K562 (cell line): ENCODE measurements around the gene CYB5R3.

Experiments used
- ATF1 ChIP-seq, 2 experiments: fragments of 450-650 bp in 1 of 2; IDR thresholded peaks; 2 replicates each; pipeline ENCODE4 v1.6.1; 2016; ENCODE audit warnings: missing compliant biosample characterization in 1 of 2, missing genetic modification characterization in 1 of 2
- ETS1 ChIP-seq: conservative IDR thresholded peaks from 2 replicates; pipeline ENCODE4 v1.6.1; 2011; ENCODE audit warnings: low read depth, mild to moderate bottlenecking, low read length; ENCODE audit not compliant: control insufficient read depth
- KLF13 ChIP-seq: fragments of 450-650 bp; IDR thresholded peaks from 2 replicates; pipeline ENCODE4 v1.6.1; 2016; ENCODE audit warnings: missing genetic modification characterization, low read depth, mild to moderate bottlenecking, missing compliant biosample characterization, moderate library complexity, borderline replicate concordance
- POLR2A ChIP-seq: fragments of 450-650 bp; conservative IDR thresholded peaks from 2 replicates; pipeline ENCODE4 v1.6.1; 2016
- PURB ChIP-seq: sonication (generic); formaldehyde crosslinking; IDR thresholded peaks from 2 replicates; pipeline ENCODE4 v1.9.0; 2021; ENCODE audit warnings: low read depth, mild to moderate bottlenecking, missing genetic modification reagents
- RBBP5 ChIP-seq: fragments of 200-600 bp; sonication (generic); IDR thresholded peaks from 2 replicates; pipeline ENCODE4 v1.6.1; 2012; ENCODE audit warnings: borderline replicate concordance, mild to moderate bottlenecking, low read length, control low read depth, inconsistent platforms; ENCODE audit not compliant: insufficient read depth, poor library complexity, severe bottlenecking
- RBM25 ChIP-seq: fragments of 200-400 bp; formaldehyde crosslinking; IDR thresholded peaks from 2 replicates; pipeline ENCODE4 v1.6.1; 2018; ENCODE audit warnings: low read length, low read depth, moderate library complexity; ENCODE audit not compliant: severe bottlenecking
- RNF2 ChIP-seq: sonication (generic); IDR thresholded peaks from 2 replicates; pipeline ENCODE4 v1.6.1; 2016
- SP1 ChIP-seq: sonication (generic); formaldehyde crosslinking; IDR thresholded peaks from 2 replicates; pipeline ENCODE4 v1.8.1; 2022; ENCODE audit warnings: mild to moderate bottlenecking, missing genetic modification reagents
- TAF1 ChIP-seq: IDR thresholded peaks from 2 replicates; pipeline ENCODE4 v1.6.1; 2011; ENCODE audit warnings: mild to moderate bottlenecking, low read length, moderate library complexity; ENCODE audit not compliant: insufficient read depth, control insufficient read depth, severe bottlenecking; ENCODE audit errors: extremely low read depth
- TAF15 ChIP-seq: fragments of 200-400 bp; formaldehyde crosslinking; IDR thresholded peaks from 2 replicates; pipeline ENCODE4 v1.6.1; 2017; ENCODE audit warnings: mild to moderate bottlenecking, low read depth, low read length, moderate library complexity
- ZBTB40 ChIP-seq, 2 experiments: fragments of 450-650 bp in 1 of 2; sonication (generic) in 1 of 2; formaldehyde crosslinking in 1 of 2; IDR thresholded peaks; 2 replicates each; pipeline versions ENCODE4 v1.7.1 to v1.9.0; 2016 to 2022; ENCODE audit warnings: inconsistent platforms in 1 of 2, mild to moderate bottlenecking in 1 of 2, missing genetic modification reagents in 1 of 2
- ZNF174 ChIP-seq: fragments of 250-450 bp; sonication (Bioruptor Pico); IDR thresholded peaks from 2 replicates; pipeline ENCODE4 v1.4.0; 2020; ENCODE audit warnings: mild to moderate bottlenecking
- ZNF75A ChIP-seq: fragments of 450-650 bp; formaldehyde crosslinking; IDR thresholded peaks from 2 replicates; pipeline ENCODE4 v1.4.0; 2020; ENCODE audit warnings: mild to moderate bottlenecking

DNA sequence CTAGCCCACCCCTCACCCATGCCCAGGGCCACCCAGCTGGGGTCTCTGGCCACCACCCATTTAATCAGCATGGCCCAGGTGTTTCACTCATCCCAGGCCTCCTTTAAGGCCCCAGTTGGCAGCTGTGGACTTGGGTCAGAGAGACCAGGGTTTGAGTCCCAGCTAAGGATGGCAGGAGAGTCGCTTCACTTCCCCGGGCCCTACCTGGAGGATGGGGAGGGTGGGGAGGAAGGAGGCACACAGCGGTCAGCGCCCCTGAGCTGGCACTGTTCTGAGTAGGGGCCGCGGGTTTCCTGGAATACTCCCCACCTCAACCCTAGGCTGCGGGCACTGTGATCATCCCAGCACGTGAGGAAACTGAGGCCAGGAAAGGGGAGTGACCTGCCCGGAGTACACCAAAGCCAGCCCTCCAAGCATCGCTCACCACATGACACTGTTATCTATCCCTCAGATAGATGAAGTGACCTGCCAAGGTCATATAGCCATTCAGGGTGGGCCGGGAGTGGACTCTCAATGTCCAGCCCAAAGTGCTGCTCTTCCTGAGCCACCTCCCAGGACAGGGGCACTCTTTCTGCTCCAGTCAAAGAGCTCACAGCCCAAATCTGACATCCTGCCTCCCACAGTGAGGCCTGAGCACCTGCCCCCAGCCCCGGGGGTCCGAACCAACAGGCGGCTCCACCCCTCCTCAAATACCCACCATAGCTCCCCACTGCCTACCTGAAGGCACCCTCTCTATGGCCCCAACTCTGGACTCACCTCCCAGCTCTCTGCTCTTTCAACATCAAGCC, 5.4 kb downstream of the CYB5R3 start:
- TF ChIP-seq RBBP5 (no peak), ETS1 (no peak), POLR2A (no peak), RBM25 (no peak), KLF13 (tag) (no peak), ZNF75A (no peak), ZNF174 (CRISPR knock-in tag) (no peak), SP1 (CRISPR knock-in tag) (no peak), PURB (no peak), ATF1 (CRISPR knock-in tag; IDR thresholded peaks at IDR 0.05) (no peak), ATF1 (tag; IDR thresholded peaks at IDR 0.05) (no peak), ZBTB40 (IDR thresholded peaks at IDR 0.05) (no peak), ZBTB40 (CRISPR knock-in tag; IDR thresholded peaks at IDR 0.05) (no peak), TAF1 (no peak), TAF15 (no peak), RNF2 (no peak)
